ENCODE measurements around the gene LAMTOR5.
"Not testable (repeated sequence)": the region's sequence is repeated elsewhere in the genome, so short reads cannot be mapped to it uniquely, and the experiment has no call there.

The LAMTOR5 gene

GRCh38 chr1:110407260-110408210, at the start of gene LAMTOR5:
Gene LAMTOR5, minus strand, starts transcription at chr1:110407694. Its CDS starts 74 bp downstream, at chr1:110407620.
- peak; percentile 79 to 93 (median 86) for DNase-seq

- DNase-seq: no peak
These were observed 49.7 kb upstream of the LAMTOR5 start for GRCh38 chr1:110457206-110457605.

- DNase-seq: no peak
These were observed 47.7 kb upstream of the LAMTOR5 start for GRCh38 chr1:110455151-110455550.

- DNase-seq: no peak
These were observed 46.8 kb upstream of the LAMTOR5 start for GRCh38 chr1:110454328-110454727.

- DNase-seq: peak in 1 of 6 experiments; percentile 1
These were observed 46.3 kb upstream of the LAMTOR5 start for GRCh38 chr1:110453829-110454228.

- no peak for DNase-seq
These were observed 44.8 kb upstream of the LAMTOR5 start for GRCh38 chr1:110452330-110452729.

GRCh38 chr1:110450929-110451328, 43.4 kb upstream of the LAMTOR5 start, which contains the start of gene PROK1:
Gene PROK1, plus strand, starts transcription at chr1:110451149. Its CDS starts 68 bp downstream, at chr1:110451217.
- no peak for DNase-seq

- no peak for DNase-seq
These were observed 42.5 kb upstream of the LAMTOR5 start for GRCh38 chr1:110449661-110450651.

- DNase-seq: no peak
These were observed 37.1 kb upstream of the LAMTOR5 start for GRCh38 chr1:110444561-110444960.

- no peak for DNase-seq
These were observed 36.0 kb upstream of the LAMTOR5 start for GRCh38 chr1:110443451-110443850.

- no peak for DNase-seq
These were observed 34.4 kb upstream of the LAMTOR5 start for GRCh38 chr1:110441888-110442287.

- no peak for DNase-seq
These were observed 33.4 kb upstream of the LAMTOR5 start for GRCh38 chr1:110440877-110441276.

GRCh38 chr1:110439873-110440272, 32.4 kb upstream of the LAMTOR5 start:
- not testable (repeated sequence) for DNase-seq

GRCh38 chr1:110438893-110439292, 31.4 kb upstream of the LAMTOR5 start:
- DNase-seq: no peak

GRCh38 chr1:110437645-110438299, 30.3 kb upstream of the LAMTOR5 start:
- DNase-seq: not testable (repeated sequence)

- DNase-seq: no peak
These were observed 29.1 kb upstream of the LAMTOR5 start for GRCh38 chr1:110436635-110437034.

- no peak for DNase-seq
These were observed 27.5 kb upstream of the LAMTOR5 start for GRCh38 chr1:110434946-110435345.

- no peak for DNase-seq
These were observed 26.3 kb upstream of the LAMTOR5 start for GRCh38 chr1:110433803-110434202.

GRCh38 chr1:110433213-110433612, 25.7 kb upstream of the LAMTOR5 start:
- no peak for DNase-seq

- no peak for DNase-seq
These were observed 23.4 kb upstream of the LAMTOR5 start for GRCh38 chr1:110430901-110431300.

- DNase-seq: no peak
These were observed 22.9 kb upstream of the LAMTOR5 start for GRCh38 chr1:110430366-110430765.

GRCh38 chr1:110428946-110429345, 21.5 kb upstream of the LAMTOR5 start:
- no peak for DNase-seq

GRCh38 chr1:110426854-110427253, 19.4 kb upstream of the LAMTOR5 start:
- DNase-seq: no peak

All from stimulated activated naive CD4-positive, alpha-beta T cell (primary cell).